ENCODE measurements around the gene TRAIP.
"Not testable (repeated sequence)": the region's sequence is repeated elsewhere in the genome, so short reads cannot be mapped to it uniquely, and the experiment has no call there.

TRAIP gene

GRCh38 chr3:49790626-49791411 lies 65.5 kb downstream of the TRAIP start:
- DNase-seq: no peak

GRCh38 chr3:49788056-49788455 lies 68.3 kb downstream of the TRAIP start:
- DNase-seq: no peak

GRCh38 chr3:49787536-49787935 lies 68.8 kb downstream of the TRAIP start:
- DNase-seq: no peak

- DNase-seq: no peak
These were observed 69.2 kb downstream of the TRAIP start for GRCh38 chr3:49787182-49787464.

- DNase-seq: peak; percentile 85
These were observed 69.8 kb downstream of the TRAIP start, which contains the start of gene IP6K1 for GRCh38 chr3:49786357-49787181. Gene IP6K1, minus strand, starts transcription at chr3:49786542. Its CDS starts 38,502 bp downstream, at chr3:49748040.

- no peak for DNase-seq
These were observed 70.6 kb downstream of the TRAIP start for GRCh38 chr3:49785565-49786356.

GRCh38 chr3:49782277-49782676 lies 74.1 kb downstream of the TRAIP start:
- DNase-seq: not testable (repeated sequence)

- no peak for DNase-seq
These were observed 74.8 kb downstream of the TRAIP start for GRCh38 chr3:49781415-49782199.

GRCh38 chr3:49780975-49781365 lies 75.4 kb downstream of the TRAIP start:
- DNase-seq: not testable (repeated sequence)

GRCh38 chr3:49780080-49780974 lies 76.0 kb downstream of the TRAIP start:
- DNase-seq: no peak

- no peak for DNase-seq
These were observed 76.8 kb downstream of the TRAIP start for GRCh38 chr3:49779358-49780079.

Data from NCI-H1417 treated with DMSO at 0.1 percent for 48 hours (cell line).